ENCODE data around the gene SLC39A3. TPM values are rescaled to one million over a fixed set of nuclear protein-coding genes. Genes with fewer than 3 reads are reported as not detected.

Gene SLC39A3
- total RNA-seq, 1 experiment from 2014 or later: 39.1 TPM

GRCh38 chr19:2726160-2726855 lies 13.5 kb downstream of the SLC39A3 start (continued):
- TF ChIP-seq EGR1 (IDR thresholded peaks at IDR 0.05; ENCODE audit: low read depth): no peak
- no peak for TF ChIP-seq ZFX (IDR thresholded peaks at IDR 0.05)

GRCh38 chr19:2724148-2724557 lies 15.7 kb downstream of the SLC39A3 start:
- peak overlapping the region; percentile 81; the same call in 1 of the 2 replicates for H3K4me2 ChIP-seq (ENCODE audit: low read length)
- H3K9ac ChIP-seq (ENCODE audit: low read length): no peak overlapping the region
- DNase-seq (ENCODE audit: low read depth, low spot score) (no peak), ATAC-seq (no peak)
- no peaks in the 10 kb centered on the region for H3K36me3 ChIP-seq (ENCODE audit: control insufficient read depth in 1 of 2, insufficient read depth in 2 of 2, low read length in 2 of 2)
- CTCF ChIA-PET: no interaction called here
- H3K4me1 ChIP-seq (ENCODE audit: control insufficient read depth in 1 of 2, insufficient read depth in 2 of 2, low read length in 2 of 2): peaks cover 21 to 41% of the 10 kb centered on the region in 2 experiments
- no peak overlapping the region for H3K4me3 ChIP-seq (replicated peaks in 1 of 2; ENCODE audit: low read depth in 1 of 2, low read length in 2 of 2)
- no TSS peak for BruUV-seq (replicated peaks)
- H3K9me2 ChIP-seq (ENCODE audit: insufficient read depth): no peaks in the 10 kb centered on the region
- H3K27me3 ChIP-seq (ENCODE audit: insufficient read depth, low read length): no peaks in the 10 kb centered on the region
- peak overlapping the region; percentile 7; the same call in 1 of the 2 replicates for H3K27ac ChIP-seq (ENCODE audit: low read depth, low read length)
- RAD21 ChIA-PET (ENCODE audit: low non-redundant PET in 1 of 2, low total read pairs in 2 of 2, uncharacterized antibody in 2 of 2, unreplicated experiment in 2 of 2): no interaction called here
- no peak overlapping the region for H2AFZ ChIP-seq (ENCODE audit: low read depth, low read length, poor library complexity, severe bottlenecking)
- H4K20me1 ChIP-seq (ENCODE audit: insufficient read depth): no peaks in the 10 kb centered on the region
- intact Hi-C loops (cut with micrococcal nuclease): no loop called here
- TF ChIP-seq EZH2phosphoT487 (IDR thresholded peaks at IDR 0.05; ENCODE audit: borderline replicate concordance): no peak
- TF ChIP-seq CTCF (IDR thresholded peaks at IDR 0.05 in 2 of 3, conservative IDR thresholded peaks at IDR 0.05 in 1 of 3; ENCODE audit: borderline replicate concordance in 1 of 3, insufficient read depth in 1 of 3, low read depth in 2 of 3, low read length in 2 of 3): peak in 2 of 3 experiments; percentile 38; a peak in 4 of 6 replicates
- TF ChIP-seq ZNF274 (IDR thresholded peaks at IDR 0.05; ENCODE audit: low read depth, low read length): no peak
- no peak for TF ChIP-seq YY1 (IDR thresholded peaks at IDR 0.05; ENCODE audit: extremely low read depth, insufficient replicate concordance, low read depth, low read length)
- TF ChIP-seq JUND (IDR thresholded peaks at IDR 0.05): no peak
- TF ChIP-seq EGR1 (IDR thresholded peaks at IDR 0.05; ENCODE audit: low read depth): no peak
- no peak for TF ChIP-seq MAX (IDR thresholded peaks at IDR 0.05)
- POLR2A ChIA-PET: no interaction called here
- H3K9me3 ChIP-seq (ENCODE audit: control insufficient read depth in 1 of 2, insufficient read depth in 1 of 2, low read depth in 1 of 2, low read length in 2 of 2): no peaks in the 10 kb centered on the region
- peaks cover 11% of the 10 kb centered on the region; the same call in 1 of the 2 replicates for H3K79me2 ChIP-seq (ENCODE audit: insufficient read depth, low read length)

Measured in HCT116 (cell line).